Natural killer cell (primary cell): Measurements from ENCODE around the gene HEXD. TPM values are rescaled to one million over a fixed set of nuclear protein-coding genes. Genes with fewer than 3 reads are reported as not detected.
A peak's percentile ranks its signal among the peaks of the same experiment; 100 is the strongest.

Experiments
- ATAC-seq, 3 donors: fragments of 150-1000 bp in 2 of 3; fragments of 200-7000 bp in 1 of 3; cut with Tn5 transposase; 1 replicate in 1 of 3; 2 replicates in 2 of 3; pipeline ENCODE4 v1.10.0; 2021; ENCODE audit warnings: mild to moderate bottlenecking in 2 of 3, moderate library complexity in 2 of 3
- DNase-seq, 2 donors: peaks; one replicate each; pipeline versions ENCODE4 v3.0.0 to v3.0.0-alpha.2; 2013 to 2021; ENCODE audit warnings: mixed read lengths in 1 of 2
- H3K27ac ChIP-seq: one replicate; pipeline ENCODE4 v1.5.1; 2013; ENCODE audit warnings: mild to moderate bottlenecking, low read length
- H3K27me3 ChIP-seq: one replicate; pipeline ENCODE4 v1.6.1; 2013; ENCODE audit warnings: low read length; ENCODE audit not compliant: control insufficient read depth, insufficient read depth
- H3K36me3 ChIP-seq: one replicate; pipeline ENCODE4 v1.6.1; 2013; ENCODE audit warnings: low read length; ENCODE audit not compliant: control insufficient read depth, insufficient read depth
- H3K4me1 ChIP-seq: one replicate; pipeline ENCODE4 v1.6.1; 2013; ENCODE audit warnings: low read length; ENCODE audit not compliant: control insufficient read depth, insufficient read depth
- H3K4me3 ChIP-seq: one replicate; pipeline ENCODE4 v1.5.1; 2013; ENCODE audit warnings: low read length
- H3K9me3 ChIP-seq: one replicate; pipeline ENCODE4 v1.6.1; 2013; ENCODE audit warnings: low read length; ENCODE audit not compliant: control insufficient read depth, insufficient read depth
- H3K27ac Mint-ChIP-seq, 2 donors: one replicate each; pipeline ENCODE4 v1.8.0; 2022; ENCODE audit warnings: mild to moderate bottlenecking in 2 of 2, mixed read lengths in 2 of 2, moderate library complexity in 1 of 2
- H3K27me3 Mint-ChIP-seq, 2 donors: one replicate each; pipeline ENCODE4 v1.8.0; 2022; ENCODE audit warnings: low read depth in 2 of 2, mixed read lengths in 2 of 2
- H3K36me3 Mint-ChIP-seq: one replicate; pipeline ENCODE4 v1.8.0; 2022; ENCODE audit warnings: mixed read lengths
- H3K4me1 Mint-ChIP-seq, 2 donors: one replicate each; pipeline ENCODE4 v1.8.0; 2022; ENCODE audit warnings: mixed read lengths in 2 of 2
- H3K4me3 Mint-ChIP-seq: one replicate; pipeline ENCODE4 v1.8.0; 2022; ENCODE audit warnings: mild to moderate bottlenecking, moderate library complexity, mixed read lengths
- H3K9me3 Mint-ChIP-seq, 2 donors: one replicate each; pipeline ENCODE4 v1.8.0; 2022; ENCODE audit warnings: mixed read lengths in 2 of 2
- CTCF ChIP-seq: fragments of 200-600 bp; IDR thresholded peaks from one replicate; pipeline ENCODE4 v1.8.0; 2022; ENCODE audit warnings: antibody characterized with exemption
- WGBS: methylation state at CpG from one replicate; pipeline ENCODE4 v1.1.7; 2013; ENCODE audit warnings: missing lambda C conversion rate; ENCODE audit not compliant: insufficient coverage; 5-methylcytosine and 5-hydroxymethylcytosine counted together
- intact Hi-C: fragments of 100-400 bp; cut with micrococcal nuclease; formaldehyde crosslinking; loops from one replicate; pipeline ENCODE4 v1.14.2; 2022
- total RNA-seq, 4 donors: library from RNA; stranded (reverse); fragments of 120-200 nt in 1 of 4; gene quantifications; one replicate each; pipeline versions ENCODE4 v1.2.3 to v1.2.4, GENCODE V29; 2013 to 2022

HEXD gene
- total RNA-seq, 3 donors from 2014 or later (not counting 1 experiment from before 2014, with no cell fraction given): 35.7 to 57.4 (median 51.5) TPM

- DNase-seq: no peak
- intact Hi-C loops: no loop called here
- Histone ChIP-seq H3K36me3 (peaks cover 55% of the 10 kb centered on the region), H3K4me1 (peaks cover 18% of the 10 kb centered on the region), H3K4me3 (no peak overlapping the region), H3K9me3 (no peaks in the 10 kb centered on the region), H3K27ac (no peak overlapping the region), H3K27me3 (no peaks in the 10 kb centered on the region)
- Mint-ChIP-seq H3K36me3 (peaks cover 17% of the 10 kb centered on the region), H3K4me3 (no peak overlapping the region), H3K4me1 (peaks cover 43 to 55% of the 10 kb centered on the region in 2 donors), H3K27me3 (no peaks in the 10 kb centered on the region), H3K27ac (peak overlapping the region; percentile 19 to 47), H3K9me3 (no peaks in the 10 kb centered on the region)
- no peak for ATAC-seq
- TF ChIP-seq CTCF: no peak
- 97% methylated on average over 10 of the region's 10 CpGs for WGBS
Observed at GRCh38 chr17:82461827-82462524, 43.8 kb downstream of the HEXD start.

GRCh38 chr17:82463391-82463790 lies 45.2 kb downstream of the HEXD start:
- Histone ChIP-seq H3K27me3 (no peaks in the 10 kb centered on the region), H3K27ac (no peak overlapping the region), H3K4me3 (no peak overlapping the region), H3K4me1 (peaks cover 11% of the 10 kb centered on the region), H3K9me3 (no peaks in the 10 kb centered on the region), H3K36me3 (peaks cover 62% of the 10 kb centered on the region)
- Mint-ChIP-seq H3K27ac (peak overlapping the region; percentile 26 to 56), H3K27me3 (no peaks in the 10 kb centered on the region), H3K36me3 (peaks cover 17% of the 10 kb centered on the region), H3K9me3 (no peaks in the 10 kb centered on the region), H3K4me1 (peaks cover 31 to 45% of the 10 kb centered on the region in 2 donors), H3K4me3 (no peak overlapping the region)
- WGBS: 96% methylated on average over 6 of the region's 6 CpGs
- no peak for DNase-seq
- ATAC-seq: no peak
- intact Hi-C loops: no loop called here
- TF ChIP-seq CTCF: no peak

GRCh38 chr17:82463925-82464566 lies 45.9 kb downstream of the HEXD start:
- Mint-ChIP-seq H3K36me3 (peaks cover 17% of the 10 kb centered on the region), H3K4me3 (no peak overlapping the region), H3K27ac (peak overlapping the region; percentile 56 to 67), H3K9me3 (no peaks in the 10 kb centered on the region), H3K27me3 (no peaks in the 10 kb centered on the region), H3K4me1 (peaks cover 28 to 42% of the 10 kb centered on the region in 2 donors)
- ATAC-seq (no peak), DNase-seq (no peak)
- Histone ChIP-seq H3K4me1 (peaks cover 9% of the 10 kb centered on the region), H3K27ac (no peak overlapping the region), H3K9me3 (no peaks in the 10 kb centered on the region), H3K27me3 (no peaks in the 10 kb centered on the region), H3K36me3 (peaks cover 69% of the 10 kb centered on the region), H3K4me3 (no peak overlapping the region)
- 96% methylated on average over 7 of the region's 7 CpGs for WGBS
- intact Hi-C loops: no loop called here
- no peak for TF ChIP-seq CTCF
